Activated T-helper 1 cell treated with anti-CD3 and anti-CD28 coated beads, Interleukin-2, amount 50 U/mL, for 16 hours (primary cell): ENCODE measurements around the gene TTC4.

Experiments
- DNase-seq, 2 donors: peaks; one replicate each; pipeline ENCODE4 v3.0.0-alpha.2; 2020; ENCODE audit warnings: low read depth in 1 of 2, low spot score in 1 of 2

Gene TTC4

GRCh38 chr1:54782156-54782555 lies 66.5 kb downstream of the TTC4 start:
- no peak for DNase-seq

- no peak for DNase-seq
Observed at GRCh38 chr1:54782588-54782987, 66.9 kb downstream of the TTC4 start.

- no peak for DNase-seq
Observed at GRCh38 chr1:54784066-54784465, 68.4 kb downstream of the TTC4 start.

- no peak for DNase-seq
Observed at GRCh38 chr1:54786778-54787177, 71.1 kb downstream of the TTC4 start.

GRCh38 chr1:54787604-54788003 lies 71.9 kb downstream of the TTC4 start:
- no peak for DNase-seq

- DNase-seq, result no peak
Observed at GRCh38 chr1:54788459-54788858, 72.8 kb downstream of the TTC4 start.

- no peak for DNase-seq
Observed at GRCh38 chr1:54791880-54792522, 76.3 kb downstream of the TTC4 start.
